Endothelial cell of umbilical vein (primary cell): Measurements from ENCODE around the gene SIRPB1. TPM values are rescaled to one million over a fixed set of nuclear protein-coding genes. Genes with fewer than 3 reads are reported as not detected.
A peak's percentile ranks its signal among the peaks of the same experiment; 100 is the strongest.

Experiments
- BruUV-seq: library from RNA; stranded (reverse); fragments of 400-500 nt; replicated peaks from 2 replicates; lab custom pipeline; 2021; lab: Mats Ljungman, UMichigan
- CTCF ChIA-PET: fragments of 300-600, 350-600 bp; sonication (Branson Sonifier 250); formaldehyde crosslinking; loops from one replicate; lab custom pipeline; 2021; ENCODE audit warnings: antibody characterized with exemption, inconsistent platforms; lab: Charles Lee
- POLR2A ChIA-PET: fragments of 300-600, 350-600 bp; sonication (Branson Sonifier 250); formaldehyde crosslinking; loops from one replicate; lab custom pipeline; 2021; ENCODE audit warnings: antibody characterized with exemption, inconsistent platforms; lab: Charles Lee
- DNase-seq: peaks from one replicate; pipeline ENCODE4 v3.0.0-alpha.2; 2011; ENCODE audit warnings: low read depth, low spot score
- FAIRE-seq: peaks from 2 replicates; lab custom pipeline; 2011; peaks lifted over from hg19 to GRCh38; lab: Jason Lieb, UNC
- H2AFZ ChIP-seq: 2 replicates; pipeline ENCODE4 v1.6.0; 2012; ENCODE audit warnings: low read depth, low read length, control low read depth, inconsistent platforms
- H3K27ac ChIP-seq: 2 replicates; pipeline ENCODE4 v1.5.1; 2011; ENCODE audit warnings: low read depth, mild to moderate bottlenecking, control low read depth, low read length, moderate library complexity; ENCODE audit not compliant: insufficient read depth
- H3K27me3 ChIP-seq, 2 experiments: 2 replicates each; pipeline versions ENCODE4 v1.6.0 to v1.6.1; 2011; ENCODE audit warnings: low read length in 2 of 2, mixed read lengths in 1 of 2; ENCODE audit not compliant: control insufficient read depth in 2 of 2, insufficient read depth in 2 of 2
- H3K36me3 ChIP-seq, 2 experiments: 2 replicates in 1 of 2; 3 replicates in 1 of 2; pipeline ENCODE4 v1.5.1; 2011; ENCODE audit warnings: low read length in 2 of 2, mild to moderate bottlenecking in 1 of 2, moderate library complexity in 1 of 2; ENCODE audit not compliant: control insufficient read depth in 2 of 2, insufficient read depth in 2 of 2; ENCODE audit errors: extremely low read depth in 1 of 2
- H3K4me1 ChIP-seq: 3 replicates; pipeline ENCODE4 v1.5.1; 2011; ENCODE audit warnings: mild to moderate bottlenecking, low read length; ENCODE audit not compliant: control insufficient read depth, insufficient read depth; ENCODE audit errors: extremely low read depth
- H3K4me2 ChIP-seq: 2 replicates; pipeline ENCODE4 v1.6.1; 2011; ENCODE audit warnings: low read length, control low read depth, mixed read lengths; ENCODE audit not compliant: insufficient read depth
- H3K4me3 ChIP-seq, 3 experiments: fragments of 200-600 bp in 1 of 3; sonication (generic), shearing (Covaris generic) in 1 of 3; replicated peaks in 1 of 3; 2 replicates each; pipeline ENCODE4 v1.5.1; 2011 to 2016; ENCODE audit warnings: control low read depth in 3 of 3, low read length in 3 of 3, mild to moderate bottlenecking in 2 of 3, inconsistent platforms in 1 of 3, low read depth in 1 of 3, moderate library complexity in 1 of 3; ENCODE audit not compliant: insufficient read depth in 1 of 3
- H3K79me2 ChIP-seq: 2 replicates; pipeline ENCODE4 v1.6.0; 2012; ENCODE audit warnings: low read length, inconsistent platforms; ENCODE audit not compliant: control insufficient read depth, insufficient read depth
- H3K9ac ChIP-seq: replicated peaks from 2 replicates; pipeline ENCODE3; 2011; ENCODE audit warnings: low read length, control low read depth; ENCODE audit not compliant: insufficient read depth; ENCODE audit errors: extremely low read depth
- H3K9me1 ChIP-seq: replicated peaks from 3 replicates; pipeline ENCODE4 v1.6.0; 2011; ENCODE audit warnings: mild to moderate bottlenecking, low read length; ENCODE audit not compliant: control insufficient read depth, insufficient read depth; ENCODE audit errors: extremely low read depth
- H3K9me3 ChIP-seq: replicated peaks from 2 replicates; pipeline ENCODE4 v1.5.1; 2012; ENCODE audit warnings: low read length, inconsistent platforms; ENCODE audit not compliant: control insufficient read depth, insufficient read depth
- H4K20me1 ChIP-seq: replicated peaks from 2 replicates; pipeline ENCODE3; 2011; ENCODE audit warnings: mild to moderate bottlenecking, low read length; ENCODE audit not compliant: control insufficient read depth, insufficient read depth; ENCODE audit errors: extremely low read depth
- GATA2 ChIP-seq: IDR thresholded peaks from 2 replicates; pipeline ENCODE4 v1.7.0; 2011; ENCODE audit warnings: low read depth, mild to moderate bottlenecking, moderate library complexity, mixed read lengths, low read length; ENCODE audit not compliant: insufficient read length, insufficient read depth
- MYC ChIP-seq: IDR thresholded peaks from one replicate; pipeline ENCODE4 v1.6.1; 2011; ENCODE audit warnings: mild to moderate bottlenecking, low read depth, low read length
- POLR2AphosphoS5 ChIP-seq: IDR thresholded peaks from 2 replicates; pipeline ENCODE4 v1.6.1; 2012; ENCODE audit warnings: low read depth, mild to moderate bottlenecking, control low read depth, low read length, moderate library complexity; ENCODE audit not compliant: insufficient read depth
- dilution Hi-C: fragments of 300-500 bp; cut with MboI; formaldehyde crosslinking; loops from one replicate; pipeline ENCODE4 v1.15.0; 2019; ENCODE audit warnings: low sequenced_read_pairs; ENCODE audit not compliant: extremely low pct_ligation_motif_present
- intact Hi-C: fragments of 100-400 bp; cut with micrococcal nuclease; formaldehyde crosslinking; loops from one replicate; pipeline ENCODE4 v1.10.0; 2022
- polyA plus RNA-seq, 4 experiments: library from polyadenylated mRNA; depleted of rRNA in 3 of 4; stranded (reverse) in 3 of 4; unstranded in 1 of 4; fragments of >200 nt; gene quantifications; 2 replicates each; pipeline versions ENCODE4 v1.2.1 to v1.2.3, GENCODE V29; 2011 to 2012; ENCODE audit warnings: missing spikeins in 1 of 4
- total RNA-seq: library from RNA; stranded (reverse); gene quantifications from 2 replicates; pipeline ENCODE4 v1.2.3, GENCODE V29; 2021

SIRPB1 gene
- total and polyA plus RNA-seq, 2 donors (not counting 3 experiments of a cell fraction or from before 2014, with no cell fraction given): 0.10 to 6.5 TPM

DNA sequence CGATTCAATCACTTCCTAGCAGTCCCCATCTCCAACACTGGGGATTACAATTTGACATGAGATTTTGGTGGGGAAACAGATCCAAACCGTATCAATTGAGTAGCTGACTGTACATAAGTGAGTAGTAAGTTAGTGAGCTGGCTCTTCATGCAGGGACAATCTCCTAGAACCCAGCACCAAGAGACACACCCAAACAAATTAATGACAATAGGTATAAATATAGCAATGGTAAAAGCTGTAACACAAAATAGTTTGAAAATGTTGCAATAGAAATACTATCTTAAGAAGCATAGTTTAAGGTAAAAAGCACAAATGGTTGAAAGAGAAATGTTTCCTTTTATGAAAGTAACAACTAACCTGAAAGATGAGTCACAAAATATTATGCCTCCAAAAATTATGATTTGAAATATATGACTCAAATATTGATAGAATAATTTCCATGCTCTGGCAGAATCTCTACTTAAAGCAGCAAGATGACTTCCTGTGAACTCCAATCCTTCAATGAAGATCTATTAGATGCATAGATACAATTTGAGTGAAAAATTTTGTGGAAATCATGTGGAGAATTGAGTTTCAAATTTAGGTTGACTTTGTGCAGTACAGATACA is 5.4 kb upstream of the SIRPB1 start:
- FAIRE-seq (no peak), DNase-seq (peak; percentile 2)
- no peak overlapping the region for H3K4me2 ChIP-seq
- H3K9ac ChIP-seq: no peak overlapping the region
- CTCF ChIA-PET: interaction anchor here (1.8 kb wide), 1 partner anchor 122 kb away, joined by 8 read pairs; no protein-coding TSS in a partner anchor
- dilution Hi-C loops (no loop called here), intact Hi-C loops (no loop called here)
- POLR2A ChIA-PET: no interaction called here
- H3K9me1 ChIP-seq: no peaks in the 10 kb centered on the region
- no peak for TF ChIP-seq GATA2
- H3K27me3 ChIP-seq: no peaks in the 10 kb centered on the region
- H4K20me1 ChIP-seq: no peaks in the 10 kb centered on the region
- BruUV-seq: no TSS peak
- H3K4me1 ChIP-seq: peaks cover 32% of the 10 kb centered on the region
- H3K27ac ChIP-seq: no peak overlapping the region
- no peaks in the 10 kb centered on the region for H3K9me3 ChIP-seq
- no peak overlapping the region for H3K4me3 ChIP-seq
- H3K79me2 ChIP-seq: no peaks in the 10 kb centered on the region
- H2AFZ ChIP-seq: peak overlapping the region; percentile 27
- no peaks in the 10 kb centered on the region for H3K36me3 ChIP-seq

DNA sequence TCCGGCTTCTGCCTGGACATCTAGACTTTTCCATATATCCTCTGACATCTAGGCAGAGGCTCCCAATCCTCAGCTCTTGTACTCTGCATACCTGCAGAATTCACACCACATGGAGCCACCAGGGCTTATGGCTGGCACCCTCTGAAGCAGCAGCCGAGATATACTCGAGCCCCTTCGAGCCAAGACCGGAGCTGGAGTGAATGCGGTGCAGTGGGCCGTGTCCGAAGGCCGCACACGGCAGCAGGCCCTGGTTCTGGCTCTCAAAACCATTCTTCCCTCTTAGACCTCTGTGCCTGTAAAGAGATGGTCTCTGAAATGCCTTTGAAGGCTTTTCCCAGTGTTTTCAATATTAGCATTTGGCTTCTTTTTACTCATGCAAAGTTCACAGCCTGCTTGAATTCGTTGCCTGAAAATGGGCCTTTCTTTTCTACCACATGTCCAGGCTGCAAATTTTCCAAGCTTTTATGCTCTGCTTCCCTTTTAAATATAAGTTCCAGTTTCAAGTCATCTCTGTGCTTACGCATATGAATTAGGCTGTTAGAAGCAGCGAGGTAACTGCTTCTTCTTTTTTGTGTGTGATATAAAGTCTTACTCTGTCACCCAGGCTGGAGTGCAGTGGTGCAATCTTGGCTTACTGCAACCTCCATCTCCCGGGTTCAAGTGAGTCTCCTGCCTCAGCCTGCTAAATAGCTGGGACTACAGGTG is 3.8 kb upstream of the SIRPB1 start:
- POLR2A ChIA-PET: interaction anchor here (0.6 to 0.8 kb wide), 2 partner anchors 10 to 154 kb away, joined by 3 to 6 read pairs; no protein-coding TSS in a partner anchor
- FAIRE-seq (no peak), DNase-seq (peak; percentile 0)
- no peaks in the 10 kb centered on the region for H3K9me3 ChIP-seq
- no peak overlapping the region for H2AFZ ChIP-seq
- H3K4me3 ChIP-seq: no peak overlapping the region
- CTCF ChIA-PET: interaction anchor here (0.6 to 2.1 kb wide), 3 partner anchors 120 to 154 kb away, joined by 3 to 8 read pairs (median 7); no protein-coding TSS in a partner anchor
- no peak overlapping the region for H3K9ac ChIP-seq
- no peaks in the 10 kb centered on the region for H3K9me1 ChIP-seq
- H3K79me2 ChIP-seq: no peaks in the 10 kb centered on the region
- intact Hi-C loops (no loop called here), dilution Hi-C loops (no loop called here)
- H3K4me2 ChIP-seq: no peak overlapping the region
- no peaks in the 10 kb centered on the region for H4K20me1 ChIP-seq
- H3K36me3 ChIP-seq: no peaks in the 10 kb centered on the region
- BruUV-seq: no TSS peak
- TF ChIP-seq POLR2AphosphoS5: no peak
- no peak for TF ChIP-seq GATA2
- TF ChIP-seq MYC: no peak
- H3K27me3 ChIP-seq: no peaks in the 10 kb centered on the region
- H3K4me1 ChIP-seq: peaks cover 28% of the 10 kb centered on the region
- H3K27ac ChIP-seq: no peak overlapping the region
